ENCODE measurements around the gene AREG. TPM values are rescaled to one million over a fixed set of nuclear protein-coding genes. Genes with fewer than 3 reads are reported as not detected.

AREG gene
- total and polyA plus RNA-seq, 9 of the 15 experiments (the other 6 are each of a cell fraction or from before 2014, with no cell fraction given), result 1.4 to 7.7 (median 5.4) TPM

- Histone ChIP-seq H3K4me2 (ENCODE audit: insufficient read depth, low read length) (no peak overlapping the region), H4K20me1 (replicated peaks; ENCODE audit: control insufficient read depth, insufficient read depth, low read length) (no peaks in the 10 kb centered on the region), H3K9me1 (ENCODE audit: control insufficient read depth, insufficient read depth, low read length) (no peaks in the 10 kb centered on the region), H3K36me3 (ENCODE audit: control insufficient read depth, insufficient read depth, low read length) (no peaks in the 10 kb centered on the region), H3K4me3 (no peak overlapping the region), H3K27ac (ENCODE audit: extremely low read depth, low read depth, low read length) (no peak overlapping the region), H3K9me3 (replicated peaks; ENCODE audit: control insufficient read depth, insufficient read depth, low read depth, low read length) (no peaks in the 10 kb centered on the region), H3K27me3 (ENCODE audit: control insufficient read depth in 2 of 2, insufficient read depth in 2 of 2, low read length in 2 of 2) (no peaks in the 10 kb centered on the region), H3K4me1 (replicated peaks in 1 of 2; ENCODE audit: control insufficient read depth in 2 of 2, insufficient read depth in 2 of 2, low read length in 2 of 2) (peaks cover 0 to 3% of the 10 kb centered on the region in 2 experiments; a peak in 1 of 5 replicates), H3K79me2 (ENCODE audit: control insufficient read depth, insufficient read depth, low read length) (no peaks in the 10 kb centered on the region), H2AFZ (ENCODE audit: low read depth, low read length) (no peak overlapping the region), H3K9ac (ENCODE audit: insufficient read depth in 1 of 2, low read depth in 2 of 2, low read length in 2 of 2) (no peak overlapping the region)
- CTCF ChIA-PET (ENCODE audit: low intra/inter-chr PET ratio), result no interaction called here
- intact Hi-C loops (cut with micrococcal nuclease) (no loop called here), in situ Hi-C loops (cut with MboI) (no loop called here)
- TF ChIP-seq YY1 (IDR thresholded peaks at IDR 0.05; ENCODE audit: borderline replicate concordance in 1 of 3, control insufficient read depth in 1 of 3, extremely low read depth in 1 of 3, insufficient read depth in 3 of 3, insufficient read length in 1 of 3, insufficient replicate concordance in 2 of 3, low read depth in 1 of 3, low read length in 2 of 3) (no peak), ZNF77 (CRISPR knock-in tag; IDR thresholded peaks at IDR 0.05) (no peak), RB1 (IDR thresholded peaks at IDR 0.05; ENCODE audit: low read depth) (no peak), EHMT2 (IDR thresholded peaks at IDR 0.05) (no peak), FIP1L1 (IDR thresholded peaks at IDR 0.05; ENCODE audit: low read depth, low read length, poor library complexity, severe bottlenecking) (no peak), PHF21A (IDR thresholded peaks at IDR 0.05; ENCODE audit: borderline replicate concordance, low read depth) (no peak)
- no peak for FAIRE-seq
- no TSS peak for BruUV-seq (replicated peaks)
- 80% methylated on average over 3 of the region's 3 CpGs for WGBS (ENCODE audit: insufficient coverage, low coverage, missing lambda C conversion rate)
- DNase-seq (ENCODE audit: extremely low read depth in 1 of 4, low spot score in 3 of 4), result no peak
- no peak for ATAC-seq
- POLR2A ChIA-PET, result no interaction called here
Observed at GRCh38 chr4:74415602-74416300, 29.2 kb upstream of the AREG start.

All from K562 (cell line).